HG02798 (cell line): Measurements from ENCODE around the gene CADM3.
A peak's percentile ranks its signal among the peaks of the same experiment; 100 is the strongest.

Experiments used
- ATAC-seq: cut with Tn5 transposase; IDR thresholded peaks from one replicate; pipeline ENCODE4 v1.9.1; 2021; ENCODE audit warnings: mild to moderate bottlenecking; ENCODE audit not compliant: unreplicated experiment, poor library complexity

Gene CADM3

DNA sequence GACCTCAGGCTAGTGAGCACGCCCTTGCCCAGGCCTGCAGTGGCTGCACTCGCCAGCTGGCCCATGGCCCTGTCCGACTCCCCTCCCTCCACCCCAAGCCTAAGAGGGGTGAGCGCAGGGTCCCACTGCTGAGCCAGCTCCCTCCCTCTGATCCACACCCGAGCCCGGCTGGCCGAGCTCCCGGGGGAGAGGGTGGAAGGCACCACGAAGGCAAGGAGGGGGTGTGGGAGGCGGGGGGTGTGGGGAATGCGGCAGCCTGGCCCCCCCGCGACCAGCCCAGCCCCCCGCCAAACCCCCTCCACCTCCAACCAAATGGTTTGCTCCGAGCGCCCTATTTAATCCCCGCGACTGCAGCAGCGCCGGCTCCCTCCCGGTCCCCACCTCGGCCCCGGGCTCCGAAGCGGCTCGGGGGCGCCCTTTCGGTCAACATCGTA lies at the start of gene CADM3:
CADM3 (plus strand) TSS at position 362 of the 434 bp plus-strand sequence. CDS start 151 bp downstream, outside the sequence.
- no peak for ATAC-seq

DNA sequence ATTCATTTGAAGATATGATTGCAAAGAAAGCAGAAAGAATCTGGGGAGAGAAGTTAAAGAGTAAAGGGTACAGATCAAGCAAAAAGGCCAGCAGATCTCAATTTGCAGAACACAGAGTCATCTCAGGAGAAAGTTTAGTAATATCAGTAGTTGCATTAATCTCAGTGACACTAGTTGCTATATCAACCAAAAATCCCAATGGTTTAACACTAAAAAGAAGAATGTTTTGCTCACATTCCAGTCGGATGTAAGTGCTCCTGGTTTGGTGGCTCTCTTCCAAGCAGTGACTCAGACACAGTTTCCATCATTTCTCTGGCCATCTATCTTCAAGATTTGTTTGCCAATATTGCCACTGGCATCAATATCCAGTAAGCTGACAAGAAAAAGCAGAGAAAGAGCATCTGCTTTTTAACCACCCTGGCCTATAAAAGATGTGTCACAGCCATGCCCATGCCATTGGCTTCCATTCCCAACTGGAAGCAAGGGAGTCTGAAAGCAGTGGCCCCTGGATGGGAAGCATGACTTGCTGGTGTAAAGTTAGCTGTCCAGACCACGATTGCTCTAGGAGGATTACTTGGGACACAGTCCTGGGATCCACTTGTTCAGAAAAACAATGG lies 49.3 kb upstream of the CADM3 start:
- ATAC-seq = peak; percentile 82

DNA sequence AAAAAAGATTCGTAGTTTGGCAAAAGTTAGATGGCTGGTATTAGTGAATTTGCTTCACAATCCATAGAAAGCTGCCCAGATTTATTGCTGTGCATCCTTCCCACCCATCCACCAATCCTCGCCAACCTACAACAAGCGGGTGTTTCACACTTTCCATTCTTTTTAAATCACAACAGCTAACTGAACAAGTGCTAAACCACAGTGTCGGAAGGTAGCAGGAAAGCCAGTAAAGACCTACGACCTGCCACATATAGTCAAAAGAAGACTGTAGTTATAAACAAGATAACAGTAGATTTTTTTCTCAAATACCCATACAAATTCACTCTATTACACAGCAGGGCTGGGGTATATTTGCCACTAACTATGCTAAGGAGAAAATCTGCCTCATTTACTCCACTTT lies 47.8 kb upstream of the CADM3 start:
- ATAC-seq = no peak

GRCh38 chr1:159132271-159132881 lies 39.0 kb upstream of the CADM3 start:
- ATAC-seq = no peak

GRCh38 chr1:159140474-159140873 lies 30.9 kb upstream of the CADM3 start:
- ATAC-seq = no peak

DNA sequence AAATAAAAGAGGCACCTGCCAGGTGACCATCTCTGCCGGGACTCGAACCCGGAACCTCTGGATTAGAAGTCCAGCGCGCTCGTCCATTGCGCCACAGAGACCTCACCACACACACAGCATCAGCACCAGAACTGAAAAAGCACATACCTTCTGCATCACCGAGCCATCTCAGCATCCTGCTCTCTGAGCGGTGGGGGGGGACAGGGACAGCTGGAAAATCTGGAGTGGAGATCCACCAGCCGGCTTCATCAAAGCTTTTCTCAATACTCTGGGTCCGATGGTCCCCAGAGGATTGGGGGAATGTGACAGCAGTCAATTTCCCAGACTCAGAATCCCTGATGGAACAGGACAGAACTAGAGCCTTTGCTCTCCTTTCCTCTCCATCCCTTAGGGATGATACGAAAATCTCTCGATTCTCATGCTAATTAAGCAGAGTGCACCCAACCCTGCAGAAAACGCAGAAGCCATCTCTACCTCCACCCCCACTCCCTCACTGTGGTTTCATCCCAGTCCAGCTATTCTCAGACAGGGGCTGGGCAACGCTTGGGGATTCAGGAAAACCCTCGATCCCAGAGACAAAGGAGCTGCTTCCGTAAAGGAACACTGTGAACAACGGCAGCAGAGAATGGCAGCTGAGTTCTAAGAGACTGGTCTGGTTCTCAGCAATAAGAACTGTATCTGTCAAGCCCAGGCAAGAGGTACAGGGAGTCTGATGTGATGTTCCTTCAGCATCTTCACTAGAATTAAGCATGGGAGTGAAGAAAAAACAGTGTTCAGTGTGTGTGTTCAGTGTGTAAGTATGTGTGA lies 29.6 kb upstream of the CADM3 start:
- ATAC-seq = no peak

DNA sequence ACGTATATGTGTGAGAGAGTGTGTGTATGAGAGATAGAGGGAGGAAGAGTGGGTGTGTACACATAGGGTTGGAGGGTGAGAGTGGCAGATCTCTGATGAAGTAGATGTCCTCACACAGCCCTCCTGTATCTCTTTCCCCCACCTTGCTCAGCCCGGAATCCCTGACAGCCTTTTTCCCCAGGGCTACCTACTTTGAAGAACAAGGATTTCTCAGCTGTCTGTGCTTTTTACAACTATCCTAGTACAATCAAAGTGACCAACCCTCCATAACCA lies 29.1 kb upstream of the CADM3 start:
- no peak for ATAC-seq

DNA sequence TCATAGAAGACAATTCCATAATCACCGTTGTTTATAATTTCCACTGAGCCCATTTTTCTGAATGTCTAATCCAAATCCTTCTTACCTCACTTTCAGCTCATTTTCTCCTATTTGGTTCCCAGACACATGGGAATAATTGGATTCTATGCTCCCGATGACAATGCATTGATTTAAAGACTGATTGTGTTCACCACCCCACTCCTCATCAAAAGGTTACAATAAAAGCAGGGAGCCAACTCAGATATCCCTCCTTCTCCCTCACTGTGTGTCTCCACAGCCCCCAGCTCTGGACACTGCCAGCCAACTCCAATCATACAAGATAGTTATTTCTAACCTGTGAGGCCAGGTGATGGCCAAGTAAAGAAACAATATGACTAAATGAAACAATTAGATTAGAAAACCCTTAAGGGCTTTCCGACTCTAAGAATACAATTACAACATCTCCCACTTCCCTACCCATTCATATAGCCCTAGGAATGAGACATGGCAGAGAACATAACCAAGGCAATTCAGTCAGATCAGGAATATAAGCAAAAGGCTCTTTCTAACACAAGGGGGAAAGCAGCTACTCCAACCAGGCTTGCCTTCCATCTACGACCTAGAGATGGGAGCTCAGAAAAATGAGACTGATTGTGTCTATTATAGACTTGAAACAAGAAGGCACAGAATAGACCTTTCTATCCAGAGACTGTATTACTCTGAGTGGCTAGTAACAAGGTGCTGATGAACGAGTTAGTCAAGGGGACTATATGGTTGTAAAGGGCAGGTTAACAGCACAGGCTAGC lies 28.5 kb upstream of the CADM3 start:
- no peak for ATAC-seq

DNA sequence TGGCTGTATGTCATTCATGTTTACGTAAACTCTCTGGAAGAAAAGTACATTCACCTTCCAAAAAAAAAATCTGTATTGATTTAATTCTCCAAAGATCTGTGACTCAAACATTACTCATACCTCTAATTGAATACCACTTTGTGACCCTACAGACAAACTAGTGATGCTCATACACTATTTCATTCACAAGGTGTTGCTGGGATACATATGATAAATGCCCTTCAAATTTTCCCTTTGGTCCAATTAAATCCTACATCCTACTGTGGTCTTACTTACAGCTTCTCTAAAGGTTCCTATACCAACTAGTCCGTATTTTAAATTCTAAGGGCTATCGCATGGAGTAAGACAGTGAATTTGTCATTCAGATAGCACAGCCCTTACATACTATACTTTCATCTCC lies 26.8 kb upstream of the CADM3 start:
- no peak for ATAC-seq

DNA sequence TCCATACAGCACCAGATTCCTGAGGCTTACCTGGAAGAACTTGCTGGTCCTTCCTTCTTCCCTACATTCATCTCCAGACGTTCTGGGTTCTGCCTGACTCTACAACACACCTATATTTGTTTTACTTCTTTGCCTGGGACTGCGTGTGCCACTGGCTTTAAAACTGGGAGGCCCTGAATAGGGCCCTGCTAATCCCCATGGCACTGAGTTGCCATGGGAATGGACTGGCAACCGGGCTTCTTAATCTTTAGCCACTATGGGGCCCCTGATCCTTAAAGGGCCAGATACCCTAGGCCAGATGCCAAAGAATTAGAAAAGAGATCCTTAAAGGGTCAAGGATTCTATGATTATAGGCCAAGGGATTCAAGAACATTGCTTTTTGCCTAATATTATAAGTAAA lies 24.4 kb upstream of the CADM3 start:
- no peak for ATAC-seq

- no peak for ATAC-seq
Observed at GRCh38 chr1:159152031-159152430, 19.4 kb upstream of the CADM3 start.

DNA sequence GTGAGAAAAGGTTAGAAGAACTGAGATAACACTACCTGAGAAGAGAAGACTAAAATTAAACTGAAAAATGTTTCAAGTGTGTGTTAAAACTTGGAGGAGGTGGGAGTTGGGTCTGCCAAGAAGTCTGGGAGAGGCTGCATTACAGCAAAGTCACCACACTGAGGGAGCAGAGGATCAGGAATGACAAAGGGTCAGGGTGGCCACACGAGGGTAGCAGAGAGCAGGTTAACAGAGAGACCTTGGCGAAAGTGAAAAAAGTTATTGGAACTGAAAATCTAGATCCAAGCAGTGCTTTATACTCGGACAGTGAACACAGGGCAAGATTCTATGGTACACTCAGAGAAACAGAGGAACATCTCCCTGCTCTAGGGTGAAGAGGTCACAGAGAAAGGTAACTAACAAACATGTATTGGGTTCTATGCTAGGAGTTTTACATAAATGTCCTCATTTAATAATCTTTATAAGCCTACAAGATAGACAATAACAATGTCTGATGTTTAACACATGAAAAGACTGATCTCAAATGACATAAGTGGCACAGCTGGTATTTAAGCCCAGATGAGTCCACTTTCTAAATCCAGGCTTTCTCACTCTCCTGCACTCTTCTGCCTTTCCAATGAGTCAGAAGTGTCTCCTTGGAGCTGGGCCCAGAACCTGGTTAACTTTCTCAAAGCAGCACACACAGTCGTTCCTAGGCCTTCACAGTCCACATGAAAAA lies 10.3 kb upstream of the CADM3 start:
- peak; percentile 98 for ATAC-seq

DNA sequence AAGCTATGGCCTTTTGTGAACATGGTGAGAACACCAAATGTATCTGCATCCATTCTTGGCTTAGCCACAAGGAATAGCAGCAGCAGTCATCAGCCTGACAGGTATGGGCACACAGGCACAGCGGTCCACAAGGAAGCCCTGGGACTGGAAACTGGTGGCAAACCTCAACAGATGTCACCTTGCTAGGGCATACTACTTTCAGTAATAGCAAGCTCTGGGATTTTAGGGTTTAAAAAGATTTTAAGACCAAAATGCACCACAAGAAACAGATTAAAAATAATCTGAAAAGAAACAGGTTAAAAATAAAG lies 9.7 kb upstream of the CADM3 start:
- no peak for ATAC-seq

GRCh38 chr1:159162516-159163265 lies 8.7 kb upstream of the CADM3 start:
- ATAC-seq = no peak

DNA sequence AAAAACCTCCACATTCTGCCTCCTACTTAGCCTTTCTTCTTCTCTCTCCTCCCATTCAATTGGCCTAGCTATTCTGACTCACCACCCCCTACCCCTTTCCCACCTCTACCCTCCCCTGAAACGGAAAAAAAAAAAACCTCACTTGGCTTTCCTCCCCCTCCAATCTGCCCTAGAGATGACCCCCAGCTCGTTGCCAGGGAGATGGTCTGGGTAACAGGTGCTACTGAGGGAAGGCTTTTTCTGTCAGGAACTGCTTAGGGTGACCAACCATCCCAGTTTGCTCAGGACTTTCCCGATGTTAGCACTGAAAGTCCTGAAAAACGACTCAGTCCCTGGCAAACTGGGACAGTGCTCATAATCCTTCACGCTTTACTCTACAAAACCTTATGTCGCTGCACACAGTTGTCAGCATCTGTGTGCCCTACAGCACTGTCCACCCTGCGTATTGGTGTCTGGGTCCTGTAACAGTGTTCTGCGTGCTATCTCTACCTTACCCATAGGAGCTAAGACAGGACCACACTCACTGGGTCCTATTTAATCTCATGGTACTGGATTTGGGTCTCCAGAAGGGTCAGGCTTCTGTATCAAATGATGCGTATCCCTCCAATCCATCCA lies 7.7 kb upstream of the CADM3 start:
- no peak for ATAC-seq

DNA sequence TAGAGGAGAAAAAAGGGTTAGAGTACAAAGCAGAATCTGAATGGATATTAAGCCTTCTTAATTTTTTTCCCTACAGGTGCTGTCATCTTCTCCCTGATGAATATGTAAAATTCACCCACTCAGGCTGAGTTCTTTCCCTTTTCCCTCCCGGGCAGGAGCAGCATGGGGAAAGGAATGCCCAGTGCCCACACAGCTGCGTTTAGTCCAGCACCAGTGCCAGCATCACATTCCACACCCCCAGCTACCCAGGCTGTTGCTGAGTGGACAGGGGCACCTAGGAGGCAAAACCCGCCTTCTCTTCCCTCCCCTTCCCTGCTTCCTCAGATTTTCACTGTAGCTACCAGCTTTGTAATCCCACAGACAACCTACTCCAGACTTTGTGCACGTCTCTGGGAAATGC lies 3.4 kb upstream of the CADM3 start:
- no peak for ATAC-seq

GRCh38 chr1:159170639-159171038 lies 776 bp upstream of the CADM3 start:
- no peak for ATAC-seq

DNA sequence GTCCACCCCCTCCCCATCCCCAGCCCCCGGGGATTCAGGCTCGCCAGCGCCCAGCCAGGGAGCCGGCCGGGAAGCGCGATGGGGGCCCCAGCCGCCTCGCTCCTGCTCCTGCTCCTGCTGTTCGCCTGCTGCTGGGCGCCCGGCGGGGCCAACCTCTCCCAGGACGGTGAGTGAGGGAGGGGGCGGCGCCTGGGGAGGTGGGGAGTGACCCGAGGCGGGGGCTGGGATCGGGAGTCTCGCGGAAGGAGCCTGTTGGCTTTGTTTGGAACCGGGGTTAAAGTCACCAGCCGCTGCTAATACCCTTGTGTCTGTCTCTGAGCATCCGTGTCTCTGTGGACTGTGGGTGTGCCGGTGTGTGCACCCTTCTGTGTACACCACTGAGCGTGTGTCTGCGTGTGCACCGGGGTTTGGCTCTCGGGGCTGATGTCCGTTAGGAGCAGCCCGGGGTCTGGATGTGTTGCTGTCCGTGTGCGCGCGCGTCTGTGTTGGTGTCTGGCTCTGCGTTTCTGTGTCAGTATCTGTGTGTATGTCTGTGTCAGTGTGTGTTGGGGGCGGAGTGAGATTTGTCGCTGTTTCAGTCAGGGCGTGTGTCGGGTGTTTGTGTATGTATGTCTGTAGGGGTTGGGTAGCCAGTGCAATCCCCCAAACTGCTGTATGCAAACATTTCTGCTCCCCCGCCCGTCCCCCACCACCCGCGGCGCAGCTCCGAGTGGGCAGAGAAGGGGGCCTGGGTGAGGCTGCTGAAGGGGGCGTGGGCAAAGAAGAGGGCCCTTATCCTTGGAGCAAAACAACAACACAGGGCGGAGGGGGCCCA lies 480 bp downstream of the CADM3 start:
- peak; percentile 39 for ATAC-seq
